ENCODE results near the gene OSBPL5.
"Not testable (repeated sequence)": the region's sequence is repeated elsewhere in the genome, so short reads cannot be mapped to it uniquely, and the experiment has no call there.

OSBPL5 gene

GRCh38 chr11:3181725-3182461, 16.8 kb upstream of the OSBPL5 start:
- DNase-seq = no peak

GRCh38 chr11:3180869-3181268, 15.8 kb upstream of the OSBPL5 start:
- DNase-seq = no peak

- DNase-seq = no peak
Measured at GRCh38 chr11:3178349-3178748, 13.2 kb upstream of the OSBPL5 start.

- no peak for DNase-seq
Measured at GRCh38 chr11:3177931-3178330, 12.8 kb upstream of the OSBPL5 start.

- no peak for DNase-seq
Measured at GRCh38 chr11:3176487-3176886, 11.4 kb upstream of the OSBPL5 start.

- DNase-seq = no peak
Measured at GRCh38 chr11:3175194-3175593, 10.1 kb upstream of the OSBPL5 start.

- no peak for DNase-seq
Measured at GRCh38 chr11:3174387-3174786, 9.3 kb upstream of the OSBPL5 start.

- no peak for DNase-seq
Measured at GRCh38 chr11:3173795-3174194, 8.7 kb upstream of the OSBPL5 start.

GRCh38 chr11:3171931-3172560, 6.9 kb upstream of the OSBPL5 start:
- no peak for DNase-seq

GRCh38 chr11:3170756-3171650, 5.9 kb upstream of the OSBPL5 start:
- no peak for DNase-seq

- DNase-seq = no peak
Measured at GRCh38 chr11:3170044-3170755, 5.1 kb upstream of the OSBPL5 start.

GRCh38 chr11:3169255-3170043, 4.3 kb upstream of the OSBPL5 start:
- DNase-seq = no peak

GRCh38 chr11:3168742-3169254, 3.7 kb upstream of the OSBPL5 start:
- not testable (repeated sequence) for DNase-seq

- no peak for DNase-seq
Measured at GRCh38 chr11:3167143-3168119, 2.3 kb upstream of the OSBPL5 start.

GRCh38 chr11:3166268-3167142, 1.4 kb upstream of the OSBPL5 start:
- DNase-seq = no peak

GRCh38 chr11:3165916-3166267, 782 bp upstream of the OSBPL5 start:
- DNase-seq = no peak

GRCh38 chr11:3164552-3165151, 458 bp downstream of the OSBPL5 start:
- DNase-seq = no peak

GRCh38 chr11:3164138-3164551, 965 bp downstream of the OSBPL5 start:
- no peak for DNase-seq

All from activated T-cell treated with anti-CD3 and anti-CD28 coated beads, Interleukin-2, amount 50 U/mL, for 1 hour (primary cell).